H1 (cell line): ENCODE measurements around the gene CD59. TPM values are rescaled to one million over a fixed set of nuclear protein-coding genes. Genes with fewer than 3 reads are reported as not detected.

ENCODE experiments used
- CTCF ChIA-PET: fragments of 300-600 bp; sonication (Branson Sonifier 250); formaldehyde crosslinking; loops from one replicate; lab custom pipeline; 2021; ENCODE audit not compliant: partially characterized antibody; lab: Charles Lee
- POLR2A ChIA-PET: fragments of 300-600 bp; sonication (Branson Sonifier 250); formaldehyde crosslinking; loops from one replicate; lab custom pipeline; 2021; ENCODE audit warnings: inconsistent platforms; ENCODE audit not compliant: partially characterized antibody; lab: Charles Lee
- DNase-seq, 2 experiments: peaks; one replicate each; pipeline versions ENCODE4 v3.0.0 to v3.0.0-alpha.2; 2010 to 2022; ENCODE audit warnings: low spot score in 2 of 2, low read depth in 1 of 2, mixed read lengths in 1 of 2
- FAIRE-seq: peaks from 2 replicates; lab custom pipeline; 2011; peaks lifted over from hg19 to GRCh38; lab: Jason Lieb, UNC
- H2AFZ ChIP-seq: 2 replicates; pipeline ENCODE4 v1.8.1; 2012; ENCODE audit warnings: low read length, inconsistent platforms
- H2AK5ac ChIP-seq: 2 replicates; pipeline ENCODE4 v1.6.1; 2013; ENCODE audit warnings: low read depth, low read length
- H2BK120ac ChIP-seq: replicated peaks from 2 replicates; pipeline ENCODE3; 2013; ENCODE audit warnings: low read depth, low read length, inconsistent platforms
- H2BK12ac ChIP-seq: 2 replicates; pipeline ENCODE4 v1.6.1; 2013; ENCODE audit warnings: low read depth, low read length
- H2BK15ac ChIP-seq: 2 replicates; pipeline ENCODE4 v1.6.1; 2013; ENCODE audit warnings: low read length
- H2BK20ac ChIP-seq: 2 replicates; pipeline ENCODE4 v1.6.1; 2013; ENCODE audit warnings: low read length
- H2BK5ac ChIP-seq: 2 replicates; pipeline ENCODE4 v1.6.1; 2013; ENCODE audit warnings: low read depth, low read length
- H3K14ac ChIP-seq: 2 replicates; pipeline ENCODE4 v1.6.1; 2013; ENCODE audit warnings: inconsistent platforms; ENCODE audit not compliant: insufficient read length
- H3K18ac ChIP-seq: 2 replicates; pipeline ENCODE4 v1.6.1; 2013; ENCODE audit warnings: low read length; ENCODE audit errors: extremely low read depth
- H3K23ac ChIP-seq: 2 replicates; pipeline ENCODE4 v1.6.1; 2013; ENCODE audit warnings: inconsistent platforms; ENCODE audit not compliant: insufficient read length
- H3K23me2 ChIP-seq: 2 replicates; pipeline ENCODE4 v1.6.1; 2013; ENCODE audit warnings: low read depth, low read length
- H3K27ac ChIP-seq: 2 replicates; pipeline ENCODE4 v1.6.1; 2011; ENCODE audit warnings: low read depth, low read length, inconsistent platforms
- H3K27me3 ChIP-seq, 4 experiments: replicated peaks in 1 of 4; 1 replicate in 1 of 4; 2 replicates in 3 of 4; pipeline versions ENCODE4 v1.6.1 to v1.8.1; 2011 to 2013; ENCODE audit warnings: low read length in 3 of 4, mild to moderate bottlenecking in 3 of 4, inconsistent platforms in 2 of 4, mixed read lengths in 2 of 4, moderate library complexity in 1 of 4; ENCODE audit not compliant: control insufficient read depth in 3 of 4, insufficient read depth in 3 of 4; ENCODE audit errors: extremely low read depth in 1 of 4
- H3K36me3 ChIP-seq, 4 experiments: 2 replicates each; pipeline versions ENCODE4 v1.6.1 to v1.8.1; 2011 to 2013; ENCODE audit warnings: mild to moderate bottlenecking in 4 of 4, low read length in 3 of 4, moderate library complexity in 2 of 4, control low read depth in 1 of 4, inconsistent platforms in 1 of 4; ENCODE audit not compliant: insufficient read depth in 4 of 4, control insufficient read depth in 2 of 4
- H3K4ac ChIP-seq: replicated peaks from 2 replicates; pipeline ENCODE3; 2013; ENCODE audit warnings: low read length, low read depth, mixed read lengths, inconsistent platforms; ENCODE audit not compliant: insufficient read length
- H3K4me1 ChIP-seq, 4 experiments: replicated peaks in 1 of 4; 1 replicate in 1 of 4; 2 replicates in 3 of 4; pipeline versions ENCODE4 v1.6.1 to v1.8.1; 2011 to 2013; ENCODE audit warnings: low read length in 3 of 4, inconsistent platforms in 2 of 4, mixed read lengths in 1 of 4; ENCODE audit not compliant: insufficient read depth in 4 of 4, control insufficient read depth in 3 of 4
- H3K4me2 ChIP-seq, 2 experiments: 2 replicates each; pipeline versions ENCODE4 v1.6.1 to v1.8.1; 2011 to 2013; ENCODE audit warnings: low read depth in 2 of 2, low read length in 2 of 2, control low read depth in 1 of 2, inconsistent platforms in 1 of 2, mild to moderate bottlenecking in 1 of 2; ENCODE audit not compliant: insufficient read depth in 1 of 2
- H3K4me3 ChIP-seq, 4 experiments: fragments of 200-600, 300-600 bp in 1 of 4; sonication (generic), shearing (Covaris generic), sonication (Bioruptor Twin) in 1 of 4; 2 replicates each; pipeline versions ENCODE4 v1.5.1 to v1.8.1; 2011 to 2016; ENCODE audit warnings: low read length in 4 of 4, low read depth in 3 of 4, control low read depth in 2 of 4, inconsistent platforms in 2 of 4, mild to moderate bottlenecking in 2 of 4, mixed read lengths in 1 of 4, moderate library complexity in 1 of 4; ENCODE audit not compliant: insufficient read depth in 2 of 4; ENCODE audit errors: extremely low read depth in 1 of 4
- H3K56ac ChIP-seq: replicated peaks from 2 replicates; pipeline ENCODE3; 2013; ENCODE audit warnings: low read depth, mild to moderate bottlenecking, mixed read lengths, low read length, inconsistent platforms; ENCODE audit not compliant: insufficient read length
- H3K79me1 ChIP-seq: 2 replicates; pipeline ENCODE4 v1.6.1; 2013; ENCODE audit warnings: low read depth, low read length, control low read depth
- H3K79me2 ChIP-seq, 2 experiments: 2 replicates each; pipeline versions ENCODE4 v1.6.1 to v1.8.1; 2012 to 2013; ENCODE audit warnings: low read length in 2 of 2, mild to moderate bottlenecking in 2 of 2, inconsistent platforms in 1 of 2; ENCODE audit not compliant: insufficient read depth in 2 of 2, control insufficient read depth in 1 of 2
- H3K9ac ChIP-seq, 4 experiments: replicated peaks in 1 of 4; 1 replicate in 1 of 4; 2 replicates in 3 of 4; pipeline versions ENCODE4 v1.6.1 to v1.8.1; 2011 to 2013; ENCODE audit warnings: low read depth in 3 of 4, low read length in 3 of 4, control low read depth in 2 of 4, mild to moderate bottlenecking in 2 of 4, moderate library complexity in 2 of 4, inconsistent platforms in 1 of 4; ENCODE audit errors: extremely low read depth in 1 of 4
- H3K9me3 ChIP-seq, 2 experiments: 2 replicates each; pipeline versions ENCODE4 v1.6.1 to v1.8.1; 2012 to 2013; ENCODE audit warnings: mild to moderate bottlenecking in 2 of 2, moderate library complexity in 2 of 2, control low read depth in 1 of 2, inconsistent platforms in 1 of 2, low read depth in 1 of 2, low read length in 1 of 2, mixed read lengths in 1 of 2; ENCODE audit not compliant: insufficient read depth in 2 of 2
- H4K20me1 ChIP-seq, 2 experiments: replicated peaks in 1 of 2; 2 replicates each; pipeline versions ENCODE3 to v1.8.1; 2011 to 2013; ENCODE audit warnings: inconsistent platforms in 2 of 2, low read length in 2 of 2, mild to moderate bottlenecking in 1 of 2; ENCODE audit not compliant: insufficient read depth in 2 of 2, control insufficient read depth in 1 of 2
- H4K5ac ChIP-seq: 2 replicates; pipeline ENCODE4 v1.6.1; 2013; ENCODE audit warnings: low read length, low read depth, mixed read lengths, inconsistent platforms; ENCODE audit not compliant: insufficient read length
- H4K8ac ChIP-seq: 2 replicates; pipeline ENCODE4 v1.8.0; 2013; ENCODE audit warnings: mild to moderate bottlenecking, moderate library complexity, low read length, inconsistent platforms; ENCODE audit not compliant: insufficient read depth; ENCODE audit errors: extremely low read depth
- H4K91ac ChIP-seq: replicated peaks from 2 replicates; pipeline ENCODE3; 2013; ENCODE audit warnings: low read length, mixed read lengths, inconsistent platforms; ENCODE audit not compliant: insufficient read length
- BRCA1 ChIP-seq: IDR thresholded peaks from 2 replicates; pipeline ENCODE4 v1.6.1; 2012; ENCODE audit warnings: low read depth, low read length, improper control_type of control experiment
- CBX8 ChIP-seq: fragments of 300-800, 300-1000 bp; sonication (generic); IDR thresholded peaks from 2 replicates; pipeline ENCODE4 v1.7.1; 2016; ENCODE audit warnings: low read depth, low read length, borderline replicate concordance
- EZH2 ChIP-seq: fragments of 200-600 bp; sonication (generic); IDR thresholded peaks from 2 replicates; pipeline ENCODE4 v1.7.1; 2012; ENCODE audit warnings: low read depth, mild to moderate bottlenecking, moderate library complexity, low read length, inconsistent platforms; ENCODE audit not compliant: severe bottlenecking
- KDM5A ChIP-seq: fragments of 200-600 bp; IDR thresholded peaks from 2 replicates; pipeline ENCODE4 v1.7.1; 2012; ENCODE audit warnings: mild to moderate bottlenecking, low read length, inconsistent platforms, mixed read lengths
- POU5F1 ChIP-seq: IDR thresholded peaks from 2 replicates; pipeline ENCODE4 v1.6.1; 2011; ENCODE audit warnings: low read depth, mild to moderate bottlenecking, low read length, moderate library complexity
- SIN3A ChIP-seq, 2 experiments: IDR thresholded peaks in 1 of 2; conservative IDR thresholded peaks in 1 of 2; 2 replicates each; pipeline ENCODE4 v1.6.1; 2011 to 2012; ENCODE audit warnings: low read length in 2 of 2, improper control_type of control experiment in 1 of 2, low read depth in 1 of 2, mild to moderate bottlenecking in 1 of 2
- SP1 ChIP-seq: IDR thresholded peaks from 2 replicates; pipeline ENCODE4 v1.6.1; 2011; ENCODE audit warnings: low read depth, low read length
- SP2 ChIP-seq: IDR thresholded peaks from 2 replicates; pipeline ENCODE4 v1.6.1; 2012; ENCODE audit warnings: mild to moderate bottlenecking, low read length, inconsistent platforms
- SP4 ChIP-seq: IDR thresholded peaks from 2 replicates; pipeline ENCODE4 v1.6.1; 2012; ENCODE audit warnings: low read length, inconsistent platforms
- SRF ChIP-seq: IDR thresholded peaks from 2 replicates; pipeline ENCODE4 v1.6.1; 2011; ENCODE audit warnings: mild to moderate bottlenecking, low read depth, low read length, moderate library complexity
- TBP ChIP-seq: IDR thresholded peaks from 2 replicates; pipeline ENCODE4 v1.6.1; 2011; ENCODE audit warnings: low read depth, low read length, improper control_type of control experiment
- TCF12 ChIP-seq: IDR thresholded peaks from 2 replicates; pipeline ENCODE4 v1.6.1; 2011; ENCODE audit warnings: low read depth, mild to moderate bottlenecking, low read length
- TEAD4 ChIP-seq: IDR thresholded peaks from 2 replicates; pipeline ENCODE4 v1.6.1; 2012; ENCODE audit warnings: low read depth, low read length, inconsistent platforms, mixed read lengths
- ZNF274 ChIP-seq: IDR thresholded peaks from 2 replicates; pipeline ENCODE4 v1.7.0; 2012; ENCODE audit warnings: low read length, borderline replicate concordance; ENCODE audit errors: extremely low read depth
- WGBS, 2 experiments: shearing (Covaris generic) in 1 of 2; methylation state at CpG; one replicate each; pipeline versions ENCODE4 v1.1.6 to v1.1.7; 2013 to 2015; ENCODE audit warnings: low lambda C conversion rate in 2 of 2, mixed read lengths in 2 of 2, inconsistent platforms in 1 of 2, low coverage in 1 of 2, missing lambda C conversion rate in 1 of 2; ENCODE audit not compliant: insufficient replicate concordance in 2 of 2, insufficient coverage in 1 of 2, insufficient read length in 1 of 2; ENCODE audit errors: extremely low coverage in 1 of 2, missing lambda C conversion rate in 1 of 2; 5-methylcytosine and 5-hydroxymethylcytosine counted together
- polyA plus RNA-seq, 7 experiments: library from polyadenylated mRNA; depleted of rRNA in 3 of 7; stranded (reverse) in 5 of 7; unstranded in 2 of 7; fragments of >200 nt in 5 of 7; fragments of 200-250 nt in 2 of 7; gene quantifications; 1 replicate in 5 of 7; 2 replicates in 1 of 7; 4 replicates in 1 of 7; pipeline versions ENCODE4 v1.2.1 to v1.2.3, GENCODE V29; 2011 to 2013; ENCODE audit warnings: missing spikeins in 2 of 7, mixed read lengths in 2 of 7
- total RNA-seq: library from RNA; stranded (reverse); fragmentation: NEBNext Ultra II Directional; extraction: Animal tissue kit (Norgen Biotek cat#: 25700); gene quantifications from 2 replicates; pipeline ENCODE4 v1.2.1, GENCODE V29; 2021
- TF ChIP-seq, protein P1 (sequence below): IDR thresholded peaks from 2 replicates; pipeline ENCODE4 v1.6.1; 2012; ENCODE audit warnings: inconsistent platforms

Gene CD59
- total and polyA plus RNA-seq, 2 of the 8 experiments (the other 6 are each of a cell fraction or from before 2014, with no cell fraction given): 63.1 to 90.3 TPM

DNA sequence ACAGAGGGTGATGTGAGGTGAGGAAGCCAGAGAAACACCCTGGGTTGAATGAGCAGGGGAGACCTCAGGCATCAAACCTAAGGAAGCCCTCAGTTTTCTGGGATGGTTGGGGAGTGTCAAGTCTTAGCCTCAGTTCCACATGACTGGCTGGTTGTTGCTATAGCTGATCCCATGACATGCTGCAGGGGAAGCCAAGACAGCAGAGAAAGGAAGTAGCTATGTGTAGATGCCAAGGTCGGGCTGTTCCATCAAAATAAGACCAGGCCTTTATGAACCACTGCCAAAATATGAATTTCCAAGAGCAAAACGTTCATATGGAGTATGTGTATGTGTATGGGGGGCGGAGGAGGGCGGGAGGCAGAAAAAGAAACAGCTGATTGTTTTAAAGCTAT is 11.6 kb downstream of the CD59 start:
- POLR2A ChIA-PET: interaction anchor here (0.8 to 1.1 kb wide), 3 partner anchors 9 to 23 kb away, joined by 3 to 4 read pairs (median 4); no protein-coding TSS in a partner anchor
- no peaks in the 10 kb centered on the region for H3K27me3 ChIP-seq
- H3K23me2 ChIP-seq: no peaks in the 10 kb centered on the region
- no peak overlapping the region; the same call in 1 of the 2 replicates for H3K27ac ChIP-seq
- H2AK5ac ChIP-seq: no peak overlapping the region; the same call in 1 of the 2 replicates
- WGBS, 2 experiments: 94% methylated on average over 4 of the region's 4 CpGs; no CpG with 5 or more reads in 1 of the 2 experiments
- H3K18ac ChIP-seq: no peak overlapping the region
- no peak overlapping the region for H3K23ac ChIP-seq
- H3K4me2 ChIP-seq: no peak overlapping the region
- H2BK20ac ChIP-seq: no peak overlapping the region
- no peaks in the 10 kb centered on the region for H3K9me3 ChIP-seq
- CTCF ChIA-PET: interaction anchor here (0.6 to 3.0 kb wide), 4 partner anchors 9 to 105 kb away, joined by 3 to 8 read pairs (median 4); no protein-coding TSS in a partner anchor
- peaks cover 2 to 7% of the 10 kb centered on the region in 2 experiments for H4K20me1 ChIP-seq
- H2BK12ac ChIP-seq: no peak overlapping the region
- no peak overlapping the region for H3K56ac ChIP-seq
- peaks cover 0 to 19% of the 10 kb centered on the region in 2 experiments; a peak in 2 of 4 replicates for H3K79me2 ChIP-seq
- no peak overlapping the region for H2AFZ ChIP-seq
- H4K8ac ChIP-seq: no peak overlapping the region
- no peak overlapping the region for H4K5ac ChIP-seq
- H3K36me3 ChIP-seq: peaks cover 0 to 16% (median 10%) of the 10 kb centered on the region in 4 experiments; a peak in 5 of 8 replicates
- no peak overlapping the region for H4K91ac ChIP-seq
- DNase-seq (no peak), FAIRE-seq (no peak)
- H3K4me3 ChIP-seq: no peak overlapping the region
- no peak overlapping the region for H3K14ac ChIP-seq
- no peak overlapping the region for H3K4ac ChIP-seq
- H2BK120ac ChIP-seq: no peak overlapping the region
- H3K79me1 ChIP-seq: peaks cover 12% of the 10 kb centered on the region; the same call in 1 of the 2 replicates
- no peak overlapping the region for H3K9ac ChIP-seq
- H2BK15ac ChIP-seq: no peak overlapping the region
- 0 out of 2 replicates have a peak overlapping the region, but pooled peaks have one; percentile 0 for H2BK5ac ChIP-seq
- H3K4me1 ChIP-seq: peaks cover 0 to 4% (median under 1%) of the 10 kb centered on the region in 4 experiments; a peak in 3 of 7 replicates
- TF ChIP-seq SIN3A (conservative IDR thresholded peaks at IDR 0.05 in 1 of 2, IDR thresholded peaks at IDR 0.05 in 1 of 2; ENCODE audit: low read depth in 1 of 2, low read length in 2 of 2) (no peak), CBX8 (no peak), POU5F1 (no peak), ZNF274 (no peak), SP2 (no peak), SP4 (no peak), SP1 (no peak), KDM5A (no peak), EZH2 (no peak), SRF (no peak), TCF12 (no peak), BRCA1 (no peak), TBP (no peak), TEAD4 (no peak)
- TF ChIP-seq, protein P1, sequence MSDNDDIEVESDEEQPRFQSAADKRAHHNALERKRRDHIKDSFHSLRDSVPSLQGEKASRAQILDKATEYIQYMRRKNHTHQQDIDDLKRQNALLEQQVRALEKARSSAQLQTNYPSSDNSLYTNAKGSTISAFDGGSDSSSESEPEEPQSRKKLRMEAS: no peak
